ENCODE results near the gene TWIST2. TPM values are rescaled to one million over a fixed set of nuclear protein-coding genes. Genes with fewer than 3 reads are reported as not detected.

Gene TWIST2
- total RNA-seq, 1 donor from 2014 or later = 18.6 TPM

- no peak overlapping the region for H3K4me3 Mint-ChIP-seq
- H3K36me3 Mint-ChIP-seq = no peaks in the 10 kb centered on the region
- no peaks in the 10 kb centered on the region for H3K9me3 Mint-ChIP-seq
- TF ChIP-seq CTCF (IDR thresholded peaks at IDR 0.05; ENCODE audit: unreplicated experiment) = no peak
- peaks cover 34% of the 10 kb centered on the region for H3K27me3 Mint-ChIP-seq (ENCODE audit: low read depth)
- peaks cover 3% of the 10 kb centered on the region for H3K4me1 Mint-ChIP-seq
- DNase-seq (ENCODE audit: low spot score in 2 of 2, unreplicated experiment in 2 of 2) = no peak
- H3K27ac Mint-ChIP-seq = no peak overlapping the region
Observed at GRCh38 chr2:238947243-238947760, 99.4 kb downstream of the TWIST2 start.

GRCh38 chr2:238947920-238948710, 100.2 kb downstream of the TWIST2 start:
- no peaks in the 10 kb centered on the region for H3K9me3 Mint-ChIP-seq
- H3K36me3 Mint-ChIP-seq = no peaks in the 10 kb centered on the region
- H3K4me1 Mint-ChIP-seq = peaks cover 2% of the 10 kb centered on the region
- no peak overlapping the region for H3K27ac Mint-ChIP-seq
- H3K4me3 Mint-ChIP-seq = no peak overlapping the region
- TF ChIP-seq CTCF (IDR thresholded peaks at IDR 0.05; ENCODE audit: unreplicated experiment) = no peak
- H3K27me3 Mint-ChIP-seq (ENCODE audit: low read depth) = peaks cover 27% of the 10 kb centered on the region
- peak in 1 of 2 experiments; percentile 34 for DNase-seq (ENCODE audit: low spot score in 2 of 2, unreplicated experiment in 2 of 2)

- TF ChIP-seq CTCF (IDR thresholded peaks at IDR 0.05; ENCODE audit: unreplicated experiment) = no peak
- H3K27ac Mint-ChIP-seq = no peak overlapping the region
- no peak for DNase-seq (ENCODE audit: low spot score in 2 of 2, unreplicated experiment in 2 of 2)
Observed at GRCh38 chr2:238948765-238949641, 101.1 kb downstream of the TWIST2 start.

GRCh38 chr2:238949710-238950345, 101.9 kb downstream of the TWIST2 start:
- Mint-ChIP-seq H3K36me3 (no peaks in the 10 kb centered on the region), H3K9me3 (no peaks in the 10 kb centered on the region), H3K4me1 (peaks cover 3% of the 10 kb centered on the region), H3K27ac (no peak overlapping the region), H3K4me3 (no peak overlapping the region), H3K27me3 (ENCODE audit: low read depth) (peaks cover 24% of the 10 kb centered on the region)
- DNase-seq (ENCODE audit: low spot score in 2 of 2, unreplicated experiment in 2 of 2) = peak in 1 of 2 experiments; percentile 32
- no peak for TF ChIP-seq CTCF (IDR thresholded peaks at IDR 0.05; ENCODE audit: unreplicated experiment)

More at GRCh38 chr2:238948765-238949641, 101.1 kb downstream of the TWIST2 start:
- peaks cover 2% of the 10 kb centered on the region for H3K4me1 Mint-ChIP-seq
- H3K27me3 Mint-ChIP-seq (ENCODE audit: low read depth) = peaks cover 24% of the 10 kb centered on the region
- H3K9me3 Mint-ChIP-seq = no peaks in the 10 kb centered on the region
- no peaks in the 10 kb centered on the region for H3K36me3 Mint-ChIP-seq
- no peak overlapping the region for H3K4me3 Mint-ChIP-seq

GRCh38 chr2:238950551-238950950, 102.7 kb downstream of the TWIST2 start:
- peak in 1 of 2 experiments; percentile 33 for DNase-seq (ENCODE audit: low spot score in 2 of 2, unreplicated experiment in 2 of 2)
- TF ChIP-seq CTCF (IDR thresholded peaks at IDR 0.05; ENCODE audit: unreplicated experiment) = no peak
- H3K9me3 Mint-ChIP-seq = no peaks in the 10 kb centered on the region
- H3K27ac Mint-ChIP-seq = no peak overlapping the region
- no peak overlapping the region for H3K4me3 Mint-ChIP-seq
- H3K36me3 Mint-ChIP-seq = no peaks in the 10 kb centered on the region
- peaks cover 24% of the 10 kb centered on the region for H3K27me3 Mint-ChIP-seq (ENCODE audit: low read depth)
- H3K4me1 Mint-ChIP-seq = peaks cover 10% of the 10 kb centered on the region
